Fibroblast of skin of right quadriceps (primary cell): ENCODE data around the gene C3orf22.
A peak's percentile ranks its signal among the peaks of the same experiment; 100 is the strongest.
"Not testable (repeated sequence)": the region's sequence is repeated elsewhere in the genome, so short reads cannot be mapped to it uniquely, and the experiment has no call there.

Experiments used
- DNase-seq: peaks from one replicate; pipeline ENCODE4 v3.0.0-alpha.2; 2013

C3orf22 gene

DNA sequence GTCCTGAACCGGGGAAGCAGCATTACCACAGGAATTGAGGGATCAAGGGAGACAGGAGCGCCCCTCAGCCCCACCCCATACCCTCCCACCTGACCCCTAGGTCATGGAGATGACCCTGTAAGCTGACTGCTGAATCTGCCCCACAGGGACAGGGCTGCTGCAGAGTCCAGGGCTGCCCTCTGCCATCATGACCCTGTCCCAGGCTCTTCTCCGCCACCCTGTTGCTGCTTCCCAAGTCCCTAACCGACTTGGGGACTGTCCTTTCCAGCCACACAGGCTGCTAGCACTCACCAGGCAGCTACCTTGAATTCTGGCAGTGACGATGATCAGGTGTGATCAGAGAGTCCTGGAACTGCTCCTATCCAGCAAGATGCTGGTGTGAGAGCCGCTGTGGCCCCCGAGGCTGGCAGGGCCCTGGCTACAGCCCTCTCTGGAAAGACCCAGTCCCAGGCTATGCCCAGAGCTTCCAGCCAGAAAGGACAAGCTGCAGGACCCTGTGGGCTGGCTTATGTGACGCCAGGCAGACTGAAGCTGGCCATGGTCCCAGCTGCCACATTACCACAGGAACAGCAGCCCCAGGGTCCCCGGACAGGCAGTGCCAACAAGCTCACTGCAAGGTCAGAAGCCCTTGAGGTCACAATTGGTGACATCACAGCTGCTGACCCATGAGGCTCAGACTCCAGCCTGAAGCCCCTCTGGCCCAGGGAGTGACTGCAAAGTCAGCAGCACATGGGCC is at the start of gene C3orf22:
C3orf22 (minus strand) TSS at position 597 of the 736 bp plus-strand sequence. CDS start 5,542 bp downstream, outside the sequence.
- no peak for DNase-seq

DNA sequence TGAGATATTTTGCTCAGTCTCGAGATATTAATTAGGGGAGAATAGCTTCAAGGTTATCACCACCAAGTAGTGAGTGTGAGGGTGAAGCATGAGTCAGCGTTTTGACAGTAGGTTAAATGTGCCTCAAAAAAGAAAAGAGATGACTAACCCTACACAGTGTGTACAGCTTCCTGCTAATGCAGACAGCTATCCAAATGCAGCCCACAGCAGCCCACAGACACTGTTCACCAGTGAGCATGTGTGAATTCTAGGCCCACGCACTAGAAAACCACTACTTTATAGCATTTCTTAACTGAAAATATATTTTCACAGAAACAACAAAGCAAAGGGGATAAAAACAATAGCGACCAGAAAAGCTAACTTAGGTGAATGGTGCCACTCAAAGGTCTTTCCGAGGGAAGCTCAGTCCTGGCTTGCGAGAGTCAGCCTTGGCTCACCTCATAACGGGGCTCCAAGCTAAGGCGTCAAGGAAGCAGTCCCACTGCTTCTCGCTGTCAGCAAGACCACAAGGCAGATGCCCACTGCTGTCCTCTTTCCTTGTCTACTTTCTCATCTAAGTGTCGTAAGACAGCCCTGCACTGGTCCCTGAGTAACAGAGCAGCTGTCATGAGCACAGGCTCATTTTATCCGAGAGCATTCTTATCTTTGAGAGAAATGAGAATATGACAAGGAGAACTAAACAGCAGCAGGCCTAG is 48.6 kb upstream of the C3orf22 start:
- peak; percentile 57 for DNase-seq

GRCh38 chr3:126606001-126606400 is 47.3 kb upstream of the C3orf22 start:
- DNase-seq: no peak

- DNase-seq: no peak
Observed at GRCh38 chr3:126604691-126605090, 46.0 kb upstream of the C3orf22 start.

DNA sequence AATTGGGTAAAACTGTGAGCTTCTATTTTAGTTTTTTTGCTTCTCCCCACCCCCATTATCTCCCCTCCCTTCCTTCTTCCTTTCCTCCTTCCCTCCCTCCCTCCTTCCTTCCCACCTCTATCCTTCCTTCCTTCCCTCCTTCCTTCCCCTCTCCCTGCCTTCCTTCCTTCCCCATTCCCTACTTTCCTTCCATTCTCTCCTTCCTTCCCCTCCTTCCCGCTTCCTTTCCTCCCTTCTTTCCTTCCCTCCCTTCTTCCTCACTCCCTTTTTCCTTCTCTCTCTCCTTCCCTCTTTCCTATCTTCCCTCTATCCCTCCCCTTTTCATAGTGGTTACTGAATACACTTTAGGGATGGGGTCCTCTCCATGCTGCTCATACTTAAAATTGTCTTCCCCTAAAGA is 40.4 kb upstream of the C3orf22 start:
- no peak for DNase-seq

GRCh38 chr3:126595479-126595878 is 36.7 kb upstream of the C3orf22 start:
- DNase-seq: not testable (repeated sequence)

GRCh38 chr3:126591515-126591914 is 32.8 kb upstream of the C3orf22 start:
- not testable (repeated sequence) for DNase-seq

DNA sequence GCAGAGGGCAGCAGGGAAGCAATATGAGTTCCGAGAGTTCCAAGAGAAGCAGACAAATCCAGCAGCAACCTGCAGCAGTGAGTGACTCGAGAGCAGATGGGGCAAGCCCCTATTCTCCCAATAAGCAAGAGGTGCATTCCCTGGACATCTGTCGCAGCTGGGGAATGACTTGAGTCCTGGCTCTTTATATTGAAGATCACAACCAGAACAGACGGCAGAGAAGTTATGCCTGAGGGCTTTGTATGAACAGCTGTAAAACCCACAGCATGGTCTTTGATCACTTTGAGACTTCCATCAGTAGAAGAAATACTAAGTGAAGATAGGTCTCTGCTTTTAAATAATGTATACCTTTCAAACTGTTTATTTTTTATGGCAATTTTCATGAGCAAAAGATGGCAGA is 23.6 kb upstream of the C3orf22 start:
- DNase-seq: no peak

DNA sequence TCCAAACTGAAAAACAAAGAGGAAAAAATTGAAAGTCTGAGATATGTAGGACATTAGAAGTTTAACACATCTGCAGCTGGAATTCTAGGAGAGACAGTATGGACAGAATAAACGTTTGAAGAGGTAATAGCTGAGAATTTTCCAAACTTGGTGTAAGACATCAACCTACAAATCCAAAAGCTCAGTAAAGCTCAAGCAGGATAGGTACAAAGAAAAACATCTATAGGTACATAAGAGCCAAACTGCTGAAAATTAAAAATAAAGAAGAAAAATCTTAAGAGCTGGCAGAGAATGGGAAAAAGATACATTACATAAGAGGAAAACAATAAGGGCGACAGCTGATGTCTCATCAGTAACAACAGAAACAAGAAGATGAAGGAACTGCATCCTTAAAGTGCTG is 22.8 kb upstream of the C3orf22 start:
- no peak for DNase-seq

- no peak for DNase-seq
Observed at GRCh38 chr3:126580746-126581145, 22.0 kb upstream of the C3orf22 start.

GRCh38 chr3:126578702-126579101 is 20.0 kb upstream of the C3orf22 start:
- no peak for DNase-seq

- DNase-seq: no peak
Observed at GRCh38 chr3:126577261-126577660, 18.5 kb upstream of the C3orf22 start.

GRCh38 chr3:126573492-126574117 is 14.9 kb upstream of the C3orf22 start:
- DNase-seq: no peak

DNA sequence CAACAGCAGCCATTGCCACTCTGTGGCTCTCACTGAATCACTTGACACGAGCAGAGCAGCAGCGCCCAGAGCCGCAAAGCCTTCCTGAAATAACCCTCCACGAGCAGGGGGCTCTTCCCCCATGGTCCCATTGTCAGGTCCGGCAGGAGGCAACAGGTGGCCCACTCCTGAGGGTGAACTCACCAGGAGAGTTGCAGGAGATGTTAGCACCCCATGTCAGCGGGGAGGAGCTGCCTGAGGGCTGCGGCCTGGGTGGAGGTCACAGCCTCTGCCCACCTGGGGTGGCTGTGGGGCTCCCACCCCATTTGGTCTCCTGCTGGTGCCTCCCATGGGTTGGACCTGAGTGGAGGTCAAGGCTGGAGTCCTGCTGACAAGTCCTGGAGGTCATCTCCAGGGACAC is 12.3 kb upstream of the C3orf22 start:
- no peak for DNase-seq

DNA sequence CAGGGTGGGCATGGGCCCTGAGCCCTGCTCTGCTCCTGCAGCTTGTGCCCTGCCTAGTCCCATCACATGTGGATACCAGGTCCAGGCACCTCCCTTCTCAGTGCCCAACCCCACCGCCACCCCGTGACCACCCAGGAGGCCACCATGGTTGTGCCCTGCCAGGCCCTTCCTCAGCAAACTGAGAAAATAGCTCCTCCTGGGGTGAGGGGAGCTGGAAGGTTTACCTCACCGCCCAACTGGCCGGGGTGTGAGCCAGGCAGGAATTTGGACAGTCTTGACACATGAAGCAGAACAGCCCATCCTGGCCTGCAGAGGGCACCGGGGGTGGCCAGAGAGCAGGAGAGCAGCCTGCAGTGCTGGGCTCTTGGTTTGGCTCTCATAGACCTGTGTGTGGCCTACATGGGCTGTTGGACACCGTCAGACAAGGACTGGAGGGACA is 11.4 kb upstream of the C3orf22 start:
- DNase-seq: no peak

GRCh38 chr3:126569390-126569975 is 10.8 kb upstream of the C3orf22 start:
- DNase-seq: no peak

DNA sequence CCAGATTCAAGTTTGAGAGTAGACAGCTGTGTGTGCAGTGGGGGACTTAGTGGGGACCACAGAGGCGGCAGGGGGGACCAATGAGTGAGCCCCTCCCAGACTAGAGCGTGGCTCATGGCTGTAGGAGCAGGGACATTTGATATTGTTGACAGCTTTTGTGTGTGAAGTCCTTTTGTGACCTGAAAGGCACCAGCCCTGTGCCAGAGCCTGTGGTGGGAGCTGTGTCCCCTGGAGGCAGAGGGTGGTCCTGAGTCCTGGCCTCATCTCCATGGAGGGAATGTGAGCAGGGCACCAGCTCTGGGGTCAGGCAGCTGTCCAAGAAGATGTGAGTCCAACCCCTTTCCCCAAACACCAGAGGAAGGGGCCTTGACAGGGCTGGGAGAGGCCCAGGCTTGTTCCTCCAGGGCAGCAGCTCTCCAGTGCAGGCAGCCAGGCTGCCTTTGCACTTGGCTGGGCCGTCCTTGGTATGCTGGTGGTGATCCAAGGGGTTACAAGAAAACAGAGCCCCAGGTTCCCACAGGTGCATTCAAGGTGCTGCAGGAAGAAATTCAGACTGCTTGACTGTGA is 10.1 kb upstream of the C3orf22 start:
- no peak for DNase-seq

DNA sequence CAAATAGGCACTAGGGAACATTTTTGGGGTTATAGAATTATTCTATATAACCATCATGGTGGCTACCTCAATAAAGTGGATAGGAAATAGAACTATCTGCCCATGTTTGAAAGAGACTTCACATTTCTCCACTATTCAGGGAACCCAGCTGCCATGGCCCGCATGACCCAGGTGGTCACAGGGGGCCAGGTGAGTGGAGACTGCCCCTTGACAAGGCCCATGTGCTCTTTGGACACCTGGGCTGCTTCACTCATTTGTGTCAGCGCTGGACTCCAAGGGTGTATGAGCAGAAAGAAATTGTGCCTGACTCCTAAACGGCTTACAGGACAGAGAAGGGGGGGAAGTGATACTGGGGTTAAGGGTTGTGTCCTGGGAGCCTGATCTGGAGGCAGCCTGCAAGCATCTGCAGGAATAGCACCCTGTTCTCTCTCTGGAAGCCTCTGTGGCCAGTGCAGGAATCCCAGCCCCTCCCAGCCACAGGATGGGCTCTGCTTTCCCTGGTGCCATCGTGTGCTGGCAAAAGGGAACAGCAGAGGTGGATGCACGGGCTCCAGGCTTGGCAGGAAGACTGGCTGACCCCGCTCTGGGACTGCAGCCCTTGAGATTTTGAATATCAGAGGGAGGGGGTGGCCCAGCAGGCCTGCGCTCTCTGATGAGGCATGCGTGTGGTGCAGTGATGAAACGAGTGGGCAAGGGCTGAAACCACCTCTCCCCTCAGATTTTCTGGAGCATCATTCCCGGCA is 9.1 kb upstream of the C3orf22 start:
- no peak for DNase-seq

DNA sequence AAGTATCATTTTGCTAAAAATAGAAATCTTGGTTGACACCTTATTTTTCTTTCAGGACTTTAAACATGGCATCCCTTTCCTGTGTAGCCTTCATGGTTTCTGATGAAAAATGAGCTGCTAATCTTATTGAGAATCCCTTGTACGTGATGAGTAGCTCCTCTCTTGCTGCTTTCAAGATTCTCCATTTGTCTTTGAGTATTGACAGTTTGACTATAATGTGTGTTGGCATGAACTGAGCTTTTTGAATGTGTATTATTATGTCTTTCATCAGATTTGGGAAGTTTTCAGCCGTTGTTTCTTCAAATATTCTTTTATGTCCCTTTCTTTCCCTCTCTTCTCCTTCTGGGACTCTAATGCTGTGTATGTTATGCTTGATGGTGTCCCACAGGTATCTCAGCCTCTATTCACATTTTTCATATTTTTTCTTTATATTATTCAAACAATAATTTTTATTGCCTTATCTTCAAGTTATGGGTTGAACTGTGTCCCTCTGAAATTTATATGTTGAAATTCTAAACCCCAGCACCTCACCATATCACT is 4.1 kb upstream of the C3orf22 start:
- no peak for DNase-seq

DNA sequence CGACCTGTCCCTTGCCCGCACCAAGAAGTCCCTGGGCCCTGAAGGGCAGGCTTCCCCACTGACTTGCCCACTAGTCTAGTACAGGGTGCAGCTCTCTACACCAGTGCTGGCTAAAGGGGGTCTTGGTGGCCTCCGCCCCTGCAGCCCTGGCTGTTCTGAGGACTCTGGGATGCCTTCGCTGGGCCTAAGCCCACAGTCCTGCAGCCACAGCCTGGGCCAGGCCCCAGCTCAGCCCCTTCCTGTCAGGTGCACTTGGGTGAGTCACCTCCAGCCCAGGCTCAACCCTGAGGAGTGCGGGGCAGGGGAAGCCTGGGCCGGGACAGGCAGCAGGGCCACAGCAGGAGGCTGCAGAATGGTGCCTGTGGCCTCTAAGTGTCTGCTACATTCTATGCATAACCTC is 971 bp downstream of the C3orf22 start:
- no peak for DNase-seq

- no peak for DNase-seq
Observed at GRCh38 chr3:126557415-126557745, 1.4 kb downstream of the C3orf22 start.
